GM18505 (cell line): ENCODE measurements around the gene STX16.

Source experiments
- ATAC-seq: cut with Tn5 transposase; IDR thresholded peaks from one replicate; pipeline ENCODE4 v1.9.1; 2021; ENCODE audit not compliant: unreplicated experiment
- POLR2A ChIP-seq: IDR thresholded peaks from 4 replicates; pipeline ENCODE4 v1.6.1; 2011; ENCODE audit warnings: borderline replicate concordance; ENCODE audit not compliant: insufficient read depth, insufficient read length; ENCODE audit errors: extremely low read depth

The STX16 gene

DNA sequence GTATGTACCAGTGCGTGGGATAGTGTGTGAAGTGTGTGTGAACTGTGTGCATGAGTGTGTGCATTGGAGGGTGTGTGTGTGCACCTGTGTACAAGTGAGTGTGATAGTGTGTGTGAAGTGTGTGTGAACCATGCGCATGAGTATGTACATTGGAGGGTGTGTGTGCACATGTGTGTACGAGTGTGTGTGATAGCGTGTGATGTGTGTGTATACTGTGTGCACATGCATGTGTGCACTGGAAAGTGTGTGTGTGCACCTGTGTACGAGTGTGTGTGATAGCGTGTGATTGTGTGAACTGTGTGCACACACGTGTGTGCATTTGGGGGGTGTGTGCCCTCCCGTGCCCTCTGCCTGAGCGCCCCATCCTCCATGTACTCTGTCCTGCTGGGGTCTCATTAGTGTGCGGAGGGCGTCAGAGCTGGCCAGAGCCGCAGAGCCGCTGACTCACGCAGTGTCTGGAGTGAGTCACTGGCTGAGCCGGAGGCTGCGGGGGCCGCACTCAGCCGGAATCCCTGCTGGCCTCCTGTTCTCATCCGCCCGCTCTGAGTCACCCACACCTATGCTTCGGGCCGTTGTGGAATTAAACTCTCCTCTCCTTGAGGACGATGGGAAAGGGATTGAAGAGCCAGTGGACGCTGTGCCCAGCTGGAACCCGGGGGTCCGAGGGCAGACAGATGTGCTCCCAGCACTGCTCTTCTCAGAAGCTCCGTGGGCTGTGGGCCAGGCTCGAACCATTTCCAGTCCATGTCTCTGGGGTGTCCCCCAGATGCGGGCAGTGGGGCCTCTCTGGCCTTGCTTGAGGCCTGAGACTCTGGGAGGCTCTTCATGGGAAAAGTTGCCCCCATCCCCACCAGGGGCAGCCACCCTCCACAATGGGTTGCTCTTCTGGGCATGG is 27.3 kb upstream of the STX16 start:
- no peak for TF ChIP-seq POLR2A
- no peak for ATAC-seq

DNA sequence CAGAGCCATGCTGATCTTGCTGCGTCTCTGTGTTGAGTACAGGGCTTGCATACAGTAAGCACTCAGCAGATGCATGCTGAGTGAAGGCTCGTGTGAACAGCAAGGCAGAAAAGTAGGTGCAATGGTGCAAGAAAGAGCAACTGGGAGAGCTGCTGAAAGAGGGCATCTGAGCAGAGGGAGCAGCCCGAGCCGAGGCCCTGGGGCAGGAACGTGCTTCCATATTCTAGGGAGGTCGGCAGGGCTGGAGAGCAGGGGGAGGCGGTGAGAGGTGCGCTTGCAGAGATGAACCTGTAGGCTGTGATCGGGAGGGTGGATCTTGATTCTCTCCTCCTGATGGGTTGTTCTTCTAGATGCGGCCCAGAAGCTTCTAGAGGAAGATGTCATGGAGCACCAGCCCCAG is 26.4 kb upstream of the STX16 start:
- TF ChIP-seq POLR2A, result no peak
- ATAC-seq, result no peak

DNA sequence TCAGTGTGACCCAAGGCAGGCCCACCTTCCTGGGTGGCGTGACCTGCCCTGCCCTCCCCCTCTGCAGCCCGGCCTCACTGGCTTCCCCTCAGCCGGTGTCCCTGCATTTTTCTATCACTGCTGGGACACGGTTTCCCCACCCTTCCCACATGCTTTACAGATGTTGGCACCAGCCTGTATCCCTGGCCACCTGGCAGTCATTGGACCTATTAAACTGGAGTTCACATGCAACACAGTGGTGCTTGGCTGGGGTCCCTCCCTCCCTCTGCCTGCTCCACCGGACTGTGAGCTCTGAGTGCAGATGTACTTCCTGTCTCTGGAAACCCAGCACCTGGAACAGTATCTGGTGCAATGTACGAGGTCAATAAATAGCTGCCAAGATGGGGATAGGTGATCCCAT is 25.5 kb upstream of the STX16 start:
- ATAC-seq, result no peak
- no peak for TF ChIP-seq POLR2A

DNA sequence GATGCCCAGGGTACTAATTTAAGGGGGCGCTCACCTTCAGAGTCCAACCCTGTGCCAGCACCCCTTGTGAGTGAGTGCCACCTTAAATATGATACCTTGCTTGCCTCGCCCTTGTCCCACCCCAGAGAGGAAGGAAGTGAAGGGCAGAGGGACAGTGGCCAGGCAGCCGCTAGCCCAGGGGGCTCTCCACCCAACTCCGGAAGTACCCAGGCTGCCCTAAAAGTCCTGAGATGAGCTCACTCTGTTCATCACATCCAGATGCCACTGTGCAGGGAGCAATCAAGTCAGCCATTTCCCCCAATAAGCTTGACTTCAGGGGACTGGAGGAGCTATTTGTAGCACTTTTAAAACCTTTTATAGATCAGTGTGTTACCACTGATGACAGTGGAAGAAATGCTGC is 25.0 kb upstream of the STX16 start:
- no peak for ATAC-seq

DNA sequence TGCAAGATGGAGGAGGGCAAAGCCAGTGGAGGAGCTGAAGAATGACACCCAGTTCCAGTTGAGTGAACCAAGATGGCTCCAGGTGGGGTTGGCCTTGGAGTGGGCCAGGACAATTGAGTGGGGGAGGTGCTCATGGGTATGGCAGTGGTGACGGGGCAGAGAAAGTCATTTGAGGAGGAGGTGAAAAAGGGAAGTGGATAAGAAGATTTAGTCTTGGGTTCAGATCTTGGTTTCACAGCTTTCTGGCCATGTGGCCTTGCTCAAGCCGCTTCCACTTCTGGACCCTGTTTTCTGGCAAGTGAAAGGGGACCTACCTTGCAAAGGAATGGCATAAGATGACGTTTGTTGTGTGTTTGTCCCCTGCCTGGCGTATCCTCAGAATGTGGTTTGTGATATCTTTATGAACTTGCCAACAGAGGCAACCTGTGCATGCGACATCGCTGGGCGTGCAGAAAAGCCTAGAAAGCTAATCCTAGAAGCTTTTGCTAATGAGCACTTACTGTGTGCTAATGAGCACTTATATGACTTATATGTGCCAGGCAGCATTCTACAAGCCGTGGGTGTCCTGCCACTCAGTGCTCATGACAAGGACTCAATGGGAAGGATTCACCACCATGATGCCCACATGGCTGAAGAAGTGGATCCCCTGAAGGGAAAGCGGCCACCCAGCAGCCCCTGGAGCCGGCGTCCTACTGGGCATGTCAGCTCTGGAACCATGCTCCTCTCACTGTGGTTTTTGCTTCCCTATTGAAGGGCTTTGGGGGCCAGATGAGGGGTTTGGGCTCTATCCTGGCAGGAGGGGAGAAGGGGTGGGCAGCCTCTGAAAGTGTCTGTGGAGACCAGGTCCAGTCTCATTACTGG is 23.6 kb upstream of the STX16 start:
- no peak for TF ChIP-seq POLR2A
- ATAC-seq, result no peak

More for the DNA sequence above, 25.0 kb upstream of the STX16 start:
- TF ChIP-seq POLR2A, result no peak

DNA sequence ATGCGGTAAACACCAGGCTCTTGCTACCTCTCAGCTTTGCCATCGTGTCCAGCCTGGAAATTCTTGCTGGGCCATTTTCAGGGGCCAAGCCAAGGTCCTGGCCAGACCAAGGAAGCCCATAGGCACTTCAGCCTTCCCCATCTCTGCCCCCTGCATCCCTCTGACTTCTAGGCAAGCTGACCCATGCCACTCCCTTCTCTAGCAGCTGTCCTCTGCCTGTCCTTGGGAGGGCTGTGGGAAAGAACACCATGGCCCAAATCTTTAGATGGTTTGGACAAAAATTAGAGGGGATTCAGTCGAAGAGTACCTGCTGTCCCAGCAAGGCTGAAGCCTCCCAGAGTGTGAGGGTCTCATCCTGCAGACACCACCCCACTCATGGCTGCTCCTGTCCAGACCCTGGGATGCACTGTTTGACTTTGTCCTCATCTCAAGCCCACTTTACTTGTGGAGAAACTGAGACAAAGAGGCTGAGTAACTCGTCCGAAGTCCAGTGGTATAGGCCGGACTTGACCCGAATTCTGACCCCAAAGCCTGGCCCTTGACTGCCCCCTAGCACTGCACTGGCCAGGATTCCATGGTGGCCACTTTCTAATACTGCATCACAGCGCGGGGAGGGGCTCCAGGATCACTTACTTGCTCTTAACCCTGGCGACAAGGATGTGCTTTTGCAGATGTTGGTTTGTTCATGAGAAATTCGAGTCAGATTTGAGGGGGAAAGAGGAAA is 22.4 kb upstream of the STX16 start:
- no peak for ATAC-seq
- TF ChIP-seq POLR2A, result no peak

DNA sequence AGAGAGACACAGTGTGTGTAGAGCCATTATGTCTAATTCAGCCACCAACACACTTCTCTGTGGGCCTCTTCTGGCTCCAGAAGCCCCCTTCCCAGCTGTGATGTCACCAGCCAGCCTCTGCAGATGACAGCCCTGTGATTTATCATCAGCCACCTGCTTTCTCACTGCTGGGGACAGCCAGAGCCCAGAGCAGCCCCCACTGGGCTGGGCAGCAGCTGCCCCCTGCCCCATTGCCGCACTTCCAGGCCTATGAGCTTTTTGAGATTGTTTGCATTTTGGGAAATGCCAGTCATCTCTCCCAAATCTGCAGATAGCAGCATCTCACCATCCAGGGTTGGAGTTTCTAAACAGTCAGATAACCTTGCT is 21.9 kb upstream of the STX16 start:
- no peak for ATAC-seq
- TF ChIP-seq POLR2A, result no peak

DNA sequence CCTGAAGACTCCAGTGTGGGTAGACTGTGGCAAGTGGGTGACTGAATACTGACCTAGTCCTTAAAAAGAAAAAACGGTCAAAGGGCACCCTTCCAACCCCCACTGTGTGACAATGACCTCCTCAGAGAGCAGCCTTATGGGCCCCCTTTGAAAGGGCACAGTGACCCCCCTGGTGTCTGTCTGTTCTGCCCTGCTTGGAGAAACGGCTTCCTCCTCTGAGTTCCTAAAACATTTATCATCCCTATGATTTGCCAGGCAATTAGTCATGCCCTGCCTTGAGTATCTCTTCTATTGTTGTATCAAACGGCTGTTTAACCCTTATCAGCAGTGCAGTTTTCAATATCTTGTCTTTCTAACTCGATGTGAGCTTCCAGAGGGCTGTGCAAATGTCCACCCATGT is 21.0 kb upstream of the STX16 start:
- no peak for ATAC-seq
- no peak for TF ChIP-seq POLR2A

DNA sequence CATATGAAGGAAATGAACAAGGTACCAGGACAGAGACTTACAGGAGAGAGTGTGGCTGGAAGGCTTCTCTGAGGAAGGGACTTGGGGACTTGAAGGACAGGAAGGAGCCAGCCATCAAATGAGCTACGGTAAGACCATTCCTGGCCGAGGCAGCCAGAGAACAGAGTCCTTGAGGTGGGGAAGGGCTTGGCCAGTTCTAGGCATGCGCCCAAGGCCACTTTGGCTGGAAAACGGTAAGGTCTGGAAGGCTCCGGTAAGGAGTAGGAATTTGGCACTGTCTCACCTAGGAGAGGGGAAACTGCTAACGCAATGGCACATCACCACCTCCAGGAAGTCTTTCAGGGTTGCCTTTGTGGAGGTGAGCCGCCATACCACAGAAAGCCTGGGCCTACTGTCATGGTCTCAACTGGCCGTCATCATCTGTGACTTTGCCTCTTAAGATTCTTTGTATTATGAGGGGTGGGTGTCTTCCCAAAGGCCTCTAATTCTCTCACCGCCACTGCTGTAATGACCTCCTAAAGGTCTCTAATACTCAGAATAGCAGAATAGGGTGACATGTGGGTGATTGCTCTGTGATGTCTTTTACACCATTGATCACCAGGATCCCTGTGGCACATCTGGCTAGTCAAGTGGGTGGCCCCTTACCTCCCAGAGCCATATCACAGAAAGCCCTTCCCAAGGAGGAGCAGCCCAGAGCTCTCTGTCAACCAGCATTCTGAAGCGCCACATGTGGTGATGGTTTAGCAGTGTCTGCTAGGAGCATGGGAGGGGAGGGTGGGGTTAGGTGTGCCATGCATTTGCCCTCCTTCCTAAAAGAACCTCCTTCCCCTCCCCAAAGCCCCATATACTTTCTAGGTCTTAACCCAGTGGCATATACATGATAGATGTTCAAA is 17.7 kb upstream of the STX16 start:
- ATAC-seq, result no peak
- TF ChIP-seq POLR2A, result no peak

DNA sequence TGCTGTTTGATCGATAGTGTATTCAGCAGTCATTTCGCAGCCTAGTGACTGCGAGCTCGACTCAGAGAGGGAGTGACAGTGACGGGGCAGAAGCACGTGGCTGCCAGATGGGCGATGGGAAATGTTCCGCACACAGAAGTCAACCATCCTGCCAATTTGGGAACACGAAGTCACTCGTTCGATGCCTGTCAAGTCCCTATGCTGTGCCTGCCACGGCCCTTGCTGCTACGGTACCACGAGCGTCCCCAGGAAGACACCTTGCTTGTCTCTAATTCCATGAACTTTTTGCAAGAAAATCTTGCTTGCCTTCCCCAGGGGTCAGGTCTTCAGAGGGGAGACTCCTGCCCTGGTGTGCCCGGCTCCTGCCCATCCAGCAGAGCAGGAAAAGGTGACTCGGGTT is 17.0 kb upstream of the STX16 start:
- no peak for ATAC-seq
- TF ChIP-seq POLR2A, result no peak

DNA sequence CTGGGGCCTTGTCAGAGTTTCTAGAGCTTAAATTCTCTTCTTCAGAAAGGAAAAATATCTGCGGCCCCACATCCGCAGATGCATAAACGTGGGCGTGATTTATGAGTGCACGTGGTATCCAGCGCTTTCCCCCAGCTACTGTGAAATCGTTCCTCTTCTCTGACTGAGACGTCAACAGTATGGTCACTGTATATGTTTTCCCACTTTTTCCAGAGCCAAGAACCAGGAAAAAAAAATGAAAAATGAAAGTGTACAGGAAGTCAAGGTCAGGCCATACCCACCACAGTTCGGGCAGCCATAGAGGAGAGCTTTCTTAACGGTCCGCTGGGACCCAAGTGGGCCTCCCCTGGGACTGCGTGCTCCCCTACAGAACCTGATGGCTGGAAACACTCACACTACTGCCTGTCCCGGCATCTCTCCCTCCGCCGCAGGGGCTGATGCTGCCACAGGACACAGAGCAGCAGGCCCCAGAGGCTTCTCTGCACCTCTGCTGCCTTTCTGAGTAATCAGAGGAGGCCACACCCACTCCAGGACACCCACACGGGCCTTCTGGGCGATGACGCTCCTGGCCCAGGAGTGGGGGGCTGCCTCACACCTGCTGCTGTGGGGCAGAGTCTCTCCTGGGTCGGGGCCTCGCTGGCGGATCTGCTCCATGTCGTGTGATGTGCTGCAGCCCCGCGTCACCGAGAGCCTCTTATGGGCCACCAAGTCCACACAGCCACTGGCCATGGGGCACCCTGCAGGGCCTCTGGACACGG is 16.4 kb upstream of the STX16 start:
- ATAC-seq, result no peak
- no peak for TF ChIP-seq POLR2A

DNA sequence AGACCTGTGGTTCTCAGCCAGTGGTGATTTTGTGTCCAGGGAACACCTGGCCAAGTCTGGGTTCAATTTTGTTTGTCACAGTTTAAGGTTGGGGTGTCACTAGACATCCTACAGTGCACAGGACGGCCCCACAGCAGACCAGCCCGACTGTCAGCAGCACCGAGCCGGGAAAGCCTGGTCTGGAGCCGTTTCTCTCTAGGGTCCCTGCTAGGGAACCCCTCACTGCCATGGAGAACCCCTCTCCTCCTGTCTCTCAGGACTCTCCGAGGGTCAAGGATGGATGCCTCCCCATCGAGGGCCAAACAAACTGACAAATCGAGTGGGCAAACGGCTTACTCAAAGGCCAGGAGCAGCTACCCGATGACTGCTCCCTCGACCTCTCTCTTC is 15.8 kb upstream of the STX16 start:
- no peak for TF ChIP-seq POLR2A
- ATAC-seq, result no peak
